MM.1S (cell line): ENCODE data around the gene INO80B.

Experiments used
- EZH2 ChIP-seq: fragments of 300-600 bp; sonication (generic); optimal IDR thresholded peaks from 2 replicates; pipeline ENCODE3; 2017; ENCODE audit warnings: low read depth, mild to moderate bottlenecking, antibody characterized with exemption, low read length, mixed read lengths
- EZH2phosphoT487 ChIP-seq: fragments of 300-600 bp; sonication (generic); IDR thresholded peaks from 2 replicates; pipeline ENCODE4 v1.6.1; 2018; ENCODE audit warnings: antibody characterized with exemption, low read length
- TF ChIP-seq, protein P1 (sequence below): fragments of 300-600 bp; sonication (generic); IDR thresholded peaks from 2 replicates; pipeline ENCODE4 v1.5.1; 2016; ENCODE audit warnings: antibody characterized with exemption, low read length, mixed read lengths

GRCh38 chr2:74464406-74464805 is 9.5 kb downstream of the INO80B start:
- TF ChIP-seq, protein P1, sequence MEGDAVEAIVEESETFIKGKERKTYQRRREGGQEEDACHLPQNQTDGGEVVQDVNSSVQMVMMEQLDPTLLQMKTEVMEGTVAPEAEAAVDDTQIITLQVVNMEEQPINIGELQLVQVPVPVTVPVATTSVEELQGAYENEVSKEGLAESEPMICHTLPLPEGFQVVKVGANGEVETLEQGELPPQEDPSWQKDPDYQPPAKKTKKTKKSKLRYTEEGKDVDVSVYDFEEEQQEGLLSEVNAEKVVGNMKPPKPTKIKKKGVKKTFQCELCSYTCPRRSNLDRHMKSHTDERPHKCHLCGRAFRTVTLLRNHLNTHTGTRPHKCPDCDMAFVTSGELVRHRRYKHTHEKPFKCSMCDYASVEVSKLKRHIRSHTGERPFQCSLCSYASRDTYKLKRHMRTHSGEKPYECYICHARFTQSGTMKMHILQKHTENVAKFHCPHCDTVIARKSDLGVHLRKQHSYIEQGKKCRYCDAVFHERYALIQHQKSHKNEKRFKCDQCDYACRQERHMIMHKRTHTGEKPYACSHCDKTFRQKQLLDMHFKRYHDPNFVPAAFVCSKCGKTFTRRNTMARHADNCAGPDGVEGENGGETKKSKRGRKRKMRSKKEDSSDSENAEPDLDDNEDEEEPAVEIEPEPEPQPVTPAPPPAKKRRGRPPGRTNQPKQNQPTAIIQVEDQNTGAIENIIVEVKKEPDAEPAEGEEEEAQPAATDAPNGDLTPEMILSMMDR, result no peak
- TF ChIP-seq EZH2phosphoT487 (no peak), EZH2 (no peak)
